ENCODE results near the gene AFAP1. TPM values are rescaled to one million over a fixed set of nuclear protein-coding genes. Genes with fewer than 3 reads are reported as not detected.

The AFAP1 gene
- polyA plus RNA-seq, 1 experiment, result 61.7 TPM

- POLR2A ChIA-PET, result no interaction called here
- H3K9me3 ChIP-seq (ENCODE audit: control insufficient read depth, insufficient read depth, low read length), result no peaks in the 10 kb centered on the region; the same call in 1 of the 2 replicates
- CTCF ChIA-PET, result no interaction called here
- no peaks in the 10 kb centered on the region for H3K27me3 ChIP-seq (ENCODE audit: control insufficient read depth, insufficient read depth, low read length)
- H3K27ac ChIP-seq (ENCODE audit: low read depth, low read length), result peak overlapping the region; percentile 80
- H3K4me3 ChIP-seq (ENCODE audit: low read depth, low read length), result no peak overlapping the region
- no peak for DNase-seq (ENCODE audit: low read depth, low spot score)
- TF ChIP-seq CTCF (IDR thresholded peaks at IDR 0.05; ENCODE audit: low read depth, low read length), result no peak
Measured at GRCh38 chr4:7859326-7859725, 80.3 kb downstream of the AFAP1 start.

GRCh38 chr4:7858498-7858897, 81.2 kb downstream of the AFAP1 start:
- CTCF ChIA-PET, result no interaction called here
- H3K9me3 ChIP-seq (ENCODE audit: control insufficient read depth, insufficient read depth, low read length), result no peaks in the 10 kb centered on the region; the same call in 1 of the 2 replicates

DNA sequence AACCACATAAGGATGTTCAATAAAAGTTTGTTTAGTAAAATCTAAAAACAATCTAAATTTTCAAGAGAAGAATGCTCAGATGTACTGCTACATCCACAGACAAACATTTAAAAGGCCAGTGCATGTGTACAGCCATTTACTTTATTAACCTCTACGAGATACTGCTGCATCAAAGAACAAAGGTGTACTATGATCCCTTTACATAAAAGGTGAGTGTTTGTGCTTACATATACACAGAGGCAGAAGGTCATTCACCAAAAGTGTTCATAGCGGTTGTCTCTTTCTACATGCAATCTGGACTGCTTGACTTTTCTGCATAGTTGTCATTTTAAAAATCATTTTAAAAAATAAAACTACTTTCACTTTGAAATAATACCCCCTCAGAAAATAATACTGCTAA, 81.7 kb downstream of the AFAP1 start:
- DNase-seq (ENCODE audit: low read depth, low spot score), result no peak
- Histone ChIP-seq H3K9me3 (ENCODE audit: control insufficient read depth, insufficient read depth, low read length) (no peaks in the 10 kb centered on the region; the same call in 1 of the 2 replicates), H3K4me3 (ENCODE audit: low read depth, low read length) (no peak overlapping the region), H3K27me3 (ENCODE audit: control insufficient read depth, insufficient read depth, low read length) (no peaks in the 10 kb centered on the region), H3K27ac (ENCODE audit: low read depth, low read length) (peak overlapping the region; percentile 98)
- ChIA-PET CTCF (interaction anchor here (3.1 kb wide), 1 partner anchor 13 kb away, joined by 11 read pairs; no protein-coding TSS in a partner anchor), POLR2A (interaction anchor here (0.7 to 1.0 kb wide), 4 partner anchors 13 to 46 kb away, joined by 3 to 7 read pairs (median 4); no protein-coding TSS in a partner anchor)
- TF ChIP-seq CTCF (IDR thresholded peaks at IDR 0.05; ENCODE audit: low read depth, low read length), result no peak

More at GRCh38 chr4:7858498-7858897, 81.2 kb downstream of the AFAP1 start:
- TF ChIP-seq CTCF (IDR thresholded peaks at IDR 0.05; ENCODE audit: low read depth, low read length), result no peak
- POLR2A ChIA-PET, result no interaction called here
- H3K4me3 ChIP-seq (ENCODE audit: low read depth, low read length), result no peak overlapping the region
- no peak for DNase-seq (ENCODE audit: low read depth, low spot score)
- H3K27me3 ChIP-seq (ENCODE audit: control insufficient read depth, insufficient read depth, low read length), result no peaks in the 10 kb centered on the region
- H3K27ac ChIP-seq (ENCODE audit: low read depth, low read length), result peak overlapping the region; percentile 80

- Histone ChIP-seq H3K27me3 (ENCODE audit: control insufficient read depth, insufficient read depth, low read length) (no peaks in the 10 kb centered on the region), H3K4me3 (ENCODE audit: low read depth, low read length) (no peak overlapping the region), H3K9me3 (ENCODE audit: control insufficient read depth, insufficient read depth, low read length) (no peaks in the 10 kb centered on the region; the same call in 1 of the 2 replicates), H3K27ac (ENCODE audit: low read depth, low read length) (peak overlapping the region; percentile 98)
- DNase-seq (ENCODE audit: low read depth, low spot score), result peak; percentile 95
- CTCF ChIA-PET, result interaction anchor here (3.1 kb wide), 1 partner anchor 13 kb away, joined by 11 read pairs; no protein-coding TSS in a partner anchor
- no peak for TF ChIP-seq CTCF (IDR thresholded peaks at IDR 0.05; ENCODE audit: low read depth, low read length)
- POLR2A ChIA-PET, result interaction anchor here (0.7 to 1.0 kb wide), 4 partner anchors 13 to 45 kb away, joined by 3 to 7 read pairs (median 4); no protein-coding TSS in a partner anchor
Measured at GRCh38 chr4:7857238-7857701, 82.4 kb downstream of the AFAP1 start.

DNA sequence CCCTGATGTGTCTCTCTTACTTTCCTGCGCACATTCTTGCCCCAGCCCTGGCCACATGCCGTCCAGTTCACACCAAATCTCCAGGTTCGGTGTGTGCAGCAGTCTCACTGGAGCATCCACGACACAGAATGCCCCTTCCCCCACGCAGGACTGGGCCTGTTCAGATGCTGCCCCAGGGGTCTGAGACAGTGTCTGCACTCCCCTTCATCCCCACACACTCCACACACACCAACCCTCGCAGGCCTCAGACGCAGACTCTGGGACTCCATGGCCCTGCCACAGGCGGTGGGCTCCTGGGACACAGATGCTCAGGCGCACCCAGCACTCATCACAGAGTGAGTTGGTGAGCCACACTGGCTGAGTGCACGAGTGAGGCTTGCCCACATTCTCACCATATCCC, 83.9 kb downstream of the AFAP1 start:
- no peak overlapping the region for H3K4me3 ChIP-seq (ENCODE audit: low read depth, low read length)
- peak overlapping the region; percentile 83 for H3K27ac ChIP-seq (ENCODE audit: low read depth, low read length)
- H3K9me3 ChIP-seq (ENCODE audit: control insufficient read depth, insufficient read depth, low read length), result no peaks in the 10 kb centered on the region; the same call in 1 of the 2 replicates
- no peaks in the 10 kb centered on the region for H3K27me3 ChIP-seq (ENCODE audit: control insufficient read depth, insufficient read depth, low read length)
- POLR2A ChIA-PET, result interaction anchor here (0.9 kb wide), 1 partner anchor 12 kb away, joined by 3 read pairs; no protein-coding TSS in a partner anchor
- CTCF ChIA-PET, result interaction anchor here (3.1 kb wide), 1 partner anchor 11 kb away, joined by 11 read pairs; no protein-coding TSS in a partner anchor
- TF ChIP-seq CTCF (IDR thresholded peaks at IDR 0.05; ENCODE audit: low read depth, low read length), result no peak
- no peak for DNase-seq (ENCODE audit: low read depth, low spot score)

All from AG04450 (cell line).